ENCODE measurements around the gene EIF3D. TPM values are rescaled to one million over a fixed set of nuclear protein-coding genes. Genes with fewer than 3 reads are reported as not detected.

The EIF3D gene
- total RNA-seq, 2 donors from 2014 or later, result 177 to 185 TPM

- peak; percentile 42 to 76 for TF ChIP-seq CTCF (IDR thresholded peaks at IDR 0.05)
- no peak for DNase-seq (ENCODE audit: low spot score)
Measured at GRCh38 chr22:36486619-36487384, 42.2 kb downstream of the EIF3D start.

GRCh38 chr22:36481393-36482168 lies 47.4 kb downstream of the EIF3D start, which contains the start of gene TXN2:
Gene TXN2 (minus strand): TSS chr22:36481640. CDS start chr22:36480837, 803 bp downstream.
- H3K27ac ChIP-seq, result peak within 1 kb of the TSS; percentile 98 to 99
- no peak for TF ChIP-seq CTCF (IDR thresholded peaks at IDR 0.05)
- H3K4me3 ChIP-seq, result peak within 1 kb of the TSS; percentile 63 to 71
- peak; percentile 97 for DNase-seq (ENCODE audit: low spot score)
- peaks cover 35% of the 10 kb centered on the region for H3K36me3 ChIP-seq
- peaks cover 0 to 19% of the 10 kb centered on the region in 2 donors for H3K4me1 ChIP-seq
- H3K27me3 ChIP-seq, result no peaks in the 10 kb centered on the region
- H3K9me3 ChIP-seq, result no peaks in the 10 kb centered on the region

More at GRCh38 chr22:36486619-36487384, 42.2 kb downstream of the EIF3D start:
- H3K9me3 ChIP-seq, result no peaks in the 10 kb centered on the region
- peaks cover 10% of the 10 kb centered on the region for H3K36me3 ChIP-seq
- no peak overlapping the region for H3K4me3 ChIP-seq
- peaks cover 0 to 11% of the 10 kb centered on the region in 2 donors for H3K4me1 ChIP-seq
- no peaks in the 10 kb centered on the region for H3K27me3 ChIP-seq
- H3K27ac ChIP-seq, result no peak overlapping the region

DNA sequence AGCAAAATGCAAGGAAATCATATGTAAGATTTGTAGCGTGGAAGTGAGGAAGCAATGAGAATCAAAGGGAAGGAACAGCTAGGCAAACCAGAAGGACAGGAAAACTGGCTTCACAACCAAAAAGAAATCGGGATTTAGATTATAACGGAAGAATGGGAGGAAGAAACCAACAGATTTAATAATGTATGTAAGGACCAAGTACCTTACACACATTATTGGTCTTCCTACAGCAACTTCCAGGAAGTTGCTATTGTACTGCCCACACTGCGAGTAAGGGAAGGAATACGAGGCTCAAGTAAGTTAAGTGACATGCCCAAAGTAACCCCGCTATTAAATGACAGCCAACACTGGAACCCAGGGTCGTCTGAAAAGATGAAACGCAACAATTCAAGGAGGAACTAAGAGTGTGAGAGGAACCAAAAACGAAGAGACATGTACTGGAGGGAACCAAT lies 48.0 kb downstream of the EIF3D start:
- H3K9me3 ChIP-seq, result no peaks in the 10 kb centered on the region
- peak overlapping the region; percentile 63 to 71 for H3K4me3 ChIP-seq
- H3K4me1 ChIP-seq, result peaks cover 0 to 19% of the 10 kb centered on the region in 2 donors
- H3K36me3 ChIP-seq, result peaks cover 42% of the 10 kb centered on the region
- peak overlapping the region; percentile 98 to 99 for H3K27ac ChIP-seq
- H3K27me3 ChIP-seq, result no peaks in the 10 kb centered on the region
- no peak for DNase-seq (ENCODE audit: low spot score)
- TF ChIP-seq CTCF (IDR thresholded peaks at IDR 0.05), result no peak

GRCh38 chr22:36478966-36479365 lies 50.0 kb downstream of the EIF3D start:
- Histone ChIP-seq H3K27me3 (no peaks in the 10 kb centered on the region), H3K27ac (no peak overlapping the region), H3K9me3 (no peaks in the 10 kb centered on the region), H3K4me3 (no peak overlapping the region), H3K4me1 (peaks cover 0 to 19% of the 10 kb centered on the region in 2 donors), H3K36me3 (peaks cover 60% of the 10 kb centered on the region)
- DNase-seq (ENCODE audit: low spot score), result no peak
- TF ChIP-seq CTCF (IDR thresholded peaks at IDR 0.05), result no peak

- no peak for TF ChIP-seq CTCF (IDR thresholded peaks at IDR 0.05)
- H3K36me3 ChIP-seq, result peaks cover 75% of the 10 kb centered on the region
- no peaks in the 10 kb centered on the region for H3K27me3 ChIP-seq
- H3K4me3 ChIP-seq, result no peak overlapping the region
- H3K27ac ChIP-seq, result peak overlapping the region in 1 of 2 donors; percentile 4
- H3K4me1 ChIP-seq, result peaks cover 0 to 9% of the 10 kb centered on the region in 2 donors
- DNase-seq (ENCODE audit: low spot score), result no peak
- H3K9me3 ChIP-seq, result no peaks in the 10 kb centered on the region
Measured at GRCh38 chr22:36475341-36475740, 53.6 kb downstream of the EIF3D start.
